Panc1 (cell line): Measurements from ENCODE around the gene AKAP6. TPM values are rescaled to one million over a fixed set of nuclear protein-coding genes. Genes with fewer than 3 reads are reported as not detected.

Source experiments
- ATAC-seq: fragments of 200-7000 bp; cut with Tn5 transposase; 2 replicates; pipeline ENCODE4 v1.9.1; 2020; ENCODE audit warnings: mild to moderate bottlenecking, moderate library complexity
- BruUV-seq: library from RNA; stranded (reverse); fragments of 400-500 nt; replicated peaks from 2 replicates; lab custom pipeline; 2021; lab: Mats Ljungman, UMichigan
- CTCF ChIA-PET: fragments of 300-600 bp; sonication (Branson Sonifier 250); formaldehyde crosslinking; loops from one replicate; lab custom pipeline; 2022; ENCODE audit warnings: antibody characterized with exemption; lab: Charles Lee
- POLR2A ChIA-PET: fragments of 300-600 bp; sonication (Branson Sonifier 250); formaldehyde crosslinking; loops from one replicate; lab custom pipeline; 2022; ENCODE audit warnings: antibody characterized with exemption; lab: Charles Lee
- DNase-seq: peaks from one replicate; pipeline ENCODE4 v3.0.0-alpha.2; 2010; ENCODE audit warnings: low read depth, low spot score
- H3K27ac ChIP-seq: 2 replicates; pipeline ENCODE4 v1.5.1; 2011; ENCODE audit warnings: mild to moderate bottlenecking, low read length, inconsistent platforms
- H3K27me3 ChIP-seq: fragments of 200-500 bp; sonication (Bioruptor generic); 2 replicates; pipeline ENCODE4 v1.6.0; 2014; ENCODE audit warnings: low read length, inconsistent platforms; ENCODE audit not compliant: control insufficient read depth, insufficient read depth
- H3K36me3 ChIP-seq: fragments of 200-500 bp; sonication (Bioruptor generic); 2 replicates; pipeline ENCODE4 v1.5.1; 2014; ENCODE audit warnings: inconsistent platforms, mild to moderate bottlenecking, low read length, moderate library complexity; ENCODE audit not compliant: control insufficient read depth, insufficient read depth
- H3K4me1 ChIP-seq: 2 replicates; pipeline ENCODE4 v1.5.1; 2011; ENCODE audit warnings: inconsistent platforms, mild to moderate bottlenecking, low read length, moderate library complexity; ENCODE audit not compliant: control insufficient read depth, insufficient read depth
- H3K4me3 ChIP-seq, 2 experiments: 2 replicates each; pipeline ENCODE4 v1.5.1; 2011 to 2012; ENCODE audit warnings: low read depth in 2 of 2, low read length in 2 of 2, mild to moderate bottlenecking in 2 of 2, inconsistent platforms in 1 of 2, moderate library complexity in 1 of 2
- H3K9me3 ChIP-seq: fragments of 200-500 bp; sonication (Bioruptor generic); 2 replicates; pipeline ENCODE4 v1.5.1; 2014; ENCODE audit warnings: low read depth, mild to moderate bottlenecking, inconsistent platforms, low read length, moderate library complexity; ENCODE audit not compliant: control insufficient read depth, insufficient read depth
- POLR2AphosphoS5 ChIP-seq: IDR thresholded peaks from 2 replicates; pipeline ENCODE4 v1.6.1; 2012; ENCODE audit warnings: mild to moderate bottlenecking, low read depth, low read length, moderate library complexity
- SIN3A ChIP-seq: IDR thresholded peaks from 2 replicates; pipeline ENCODE4 v1.6.1; 2012; ENCODE audit warnings: low read depth, mild to moderate bottlenecking, low read length, moderate library complexity, borderline replicate concordance; ENCODE audit not compliant: insufficient read depth
- TCF7L2 ChIP-seq: IDR thresholded peaks from 2 replicates; pipeline ENCODE4 v1.6.1; 2011; ENCODE audit warnings: mild to moderate bottlenecking, low read depth, low read length, inconsistent platforms
- in situ Hi-C: cut with HindIII; loops from 2 replicates; pipeline ENCODE4 v1.10.0; 2016; ENCODE audit warnings: low sequenced_read_pairs, low pct_unique_long_range_greater_than_20kb
- intact Hi-C: fragments of 100-400 bp; cut with micrococcal nuclease; formaldehyde crosslinking; loops from one replicate; pipeline ENCODE4 v1.10.0; 2022; ENCODE audit not compliant: unreplicated experiment
- total RNA-seq: library from RNA; stranded (reverse); gene quantifications from one replicate; pipeline ENCODE4 v1.2.1, GENCODE V29; 2021; ENCODE audit not compliant: unreplicated experiment
- TF ChIP-seq, protein P1 (sequence below): fragments of 450-650 bp; IDR thresholded peaks from 2 replicates; pipeline ENCODE4 v1.5.1; 2017; ENCODE audit warnings: mild to moderate bottlenecking
- TF ChIP-seq, protein P2 (sequence below), 2 experiments: IDR thresholded peaks; 2 replicates each; pipeline ENCODE4 v1.6.1; 2011 to 2012; ENCODE audit warnings: low read depth in 2 of 2, control low read depth in 1 of 2, low read length in 1 of 2, mild to moderate bottlenecking in 1 of 2, moderate library complexity in 1 of 2; ENCODE audit not compliant: insufficient read depth in 1 of 2

The AKAP6 gene
- total RNA-seq, 1 experiment from 2014 or later, result 0.82 TPM

DNA sequence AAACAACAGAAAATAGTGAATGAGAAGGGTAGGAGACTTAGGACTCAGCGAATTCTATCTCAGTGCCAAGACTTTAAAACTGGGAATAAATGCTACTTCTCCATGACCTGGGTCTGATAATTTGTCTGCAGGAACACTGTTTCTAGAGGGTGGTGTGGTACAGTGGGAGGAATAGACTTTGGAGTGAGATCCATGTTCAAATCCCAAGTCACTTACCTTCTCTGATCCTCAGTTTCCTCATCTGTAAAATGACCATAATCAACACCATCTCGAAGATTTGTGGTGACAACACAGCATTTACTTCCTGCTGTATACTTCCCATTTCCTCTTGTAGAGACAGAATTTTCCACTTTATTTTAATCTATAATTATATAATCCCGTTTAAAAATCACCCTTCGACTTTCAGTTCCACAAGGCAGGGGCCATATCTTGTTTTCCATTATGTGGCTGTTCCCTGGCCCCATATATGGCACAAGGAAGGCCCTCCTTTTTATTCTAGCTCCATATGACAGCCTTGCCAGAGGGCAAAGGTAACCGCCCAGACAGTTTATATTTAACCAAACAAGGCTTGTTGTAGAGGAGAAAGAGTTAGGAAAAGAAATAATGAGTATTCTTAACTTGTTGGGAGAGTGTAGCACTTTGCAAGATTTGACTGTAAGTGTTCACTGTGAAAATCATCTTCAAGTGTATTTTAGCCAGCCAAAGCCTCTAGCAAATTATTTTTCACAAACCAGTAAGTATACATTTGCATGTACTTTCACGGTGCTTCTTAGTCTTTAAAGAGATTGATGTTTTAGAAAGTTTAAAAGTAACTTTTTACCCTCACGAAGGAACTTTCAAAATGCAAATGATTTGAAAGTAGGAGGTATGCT, 243.1 kb downstream of the AKAP6 start:
- BruUV-seq, result no TSS peak
- intact Hi-C loops, result no loop called here
- POLR2A ChIA-PET, result no interaction called here
- DNase-seq (no peak), ATAC-seq (no peak)
- Histone ChIP-seq H3K36me3 (no peaks in the 10 kb centered on the region), H3K4me3 (no peak overlapping the region), H3K27me3 (no peaks in the 10 kb centered on the region), H3K9me3 (no peaks in the 10 kb centered on the region), H3K4me1 (no peaks in the 10 kb centered on the region), H3K27ac (no peak overlapping the region)
- TF ChIP-seq, protein P1, sequence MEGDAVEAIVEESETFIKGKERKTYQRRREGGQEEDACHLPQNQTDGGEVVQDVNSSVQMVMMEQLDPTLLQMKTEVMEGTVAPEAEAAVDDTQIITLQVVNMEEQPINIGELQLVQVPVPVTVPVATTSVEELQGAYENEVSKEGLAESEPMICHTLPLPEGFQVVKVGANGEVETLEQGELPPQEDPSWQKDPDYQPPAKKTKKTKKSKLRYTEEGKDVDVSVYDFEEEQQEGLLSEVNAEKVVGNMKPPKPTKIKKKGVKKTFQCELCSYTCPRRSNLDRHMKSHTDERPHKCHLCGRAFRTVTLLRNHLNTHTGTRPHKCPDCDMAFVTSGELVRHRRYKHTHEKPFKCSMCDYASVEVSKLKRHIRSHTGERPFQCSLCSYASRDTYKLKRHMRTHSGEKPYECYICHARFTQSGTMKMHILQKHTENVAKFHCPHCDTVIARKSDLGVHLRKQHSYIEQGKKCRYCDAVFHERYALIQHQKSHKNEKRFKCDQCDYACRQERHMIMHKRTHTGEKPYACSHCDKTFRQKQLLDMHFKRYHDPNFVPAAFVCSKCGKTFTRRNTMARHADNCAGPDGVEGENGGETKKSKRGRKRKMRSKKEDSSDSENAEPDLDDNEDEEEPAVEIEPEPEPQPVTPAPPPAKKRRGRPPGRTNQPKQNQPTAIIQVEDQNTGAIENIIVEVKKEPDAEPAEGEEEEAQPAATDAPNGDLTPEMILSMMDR, result no peak
- TF ChIP-seq TCF7L2, result no peak
- TF ChIP-seq, protein P2, sequence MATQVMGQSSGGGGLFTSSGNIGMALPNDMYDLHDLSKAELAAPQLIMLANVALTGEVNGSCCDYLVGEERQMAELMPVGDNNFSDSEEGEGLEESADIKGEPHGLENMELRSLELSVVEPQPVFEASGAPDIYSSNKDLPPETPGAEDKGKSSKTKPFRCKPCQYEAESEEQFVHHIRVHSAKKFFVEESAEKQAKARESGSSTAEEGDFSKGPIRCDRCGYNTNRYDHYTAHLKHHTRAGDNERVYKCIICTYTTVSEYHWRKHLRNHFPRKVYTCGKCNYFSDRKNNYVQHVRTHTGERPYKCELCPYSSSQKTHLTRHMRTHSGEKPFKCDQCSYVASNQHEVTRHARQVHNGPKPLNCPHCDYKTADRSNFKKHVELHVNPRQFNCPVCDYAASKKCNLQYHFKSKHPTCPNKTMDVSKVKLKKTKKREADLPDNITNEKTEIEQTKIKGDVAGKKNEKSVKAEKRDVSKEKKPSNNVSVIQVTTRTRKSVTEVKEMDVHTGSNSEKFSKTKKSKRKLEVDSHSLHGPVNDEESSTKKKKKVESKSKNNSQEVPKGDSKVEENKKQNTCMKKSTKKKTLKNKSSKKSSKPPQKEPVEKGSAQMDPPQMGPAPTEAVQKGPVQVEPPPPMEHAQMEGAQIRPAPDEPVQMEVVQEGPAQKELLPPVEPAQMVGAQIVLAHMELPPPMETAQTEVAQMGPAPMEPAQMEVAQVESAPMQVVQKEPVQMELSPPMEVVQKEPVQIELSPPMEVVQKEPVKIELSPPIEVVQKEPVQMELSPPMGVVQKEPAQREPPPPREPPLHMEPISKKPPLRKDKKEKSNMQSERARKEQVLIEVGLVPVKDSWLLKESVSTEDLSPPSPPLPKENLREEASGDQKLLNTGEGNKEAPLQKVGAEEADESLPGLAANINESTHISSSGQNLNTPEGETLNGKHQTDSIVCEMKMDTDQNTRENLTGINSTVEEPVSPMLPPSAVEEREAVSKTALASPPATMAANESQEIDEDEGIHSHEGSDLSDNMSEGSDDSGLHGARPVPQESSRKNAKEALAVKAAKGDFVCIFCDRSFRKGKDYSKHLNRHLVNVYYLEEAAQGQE (IDR thresholded peaks at IDR 0.05; ENCODE audit: insufficient read depth in 1 of 2, low read depth in 2 of 2, low read length in 1 of 2), result no peak
- no peak for TF ChIP-seq SIN3A
- no peak for TF ChIP-seq POLR2AphosphoS5
- in situ Hi-C loops, result no loop called here
- CTCF ChIA-PET, result no interaction called here

DNA sequence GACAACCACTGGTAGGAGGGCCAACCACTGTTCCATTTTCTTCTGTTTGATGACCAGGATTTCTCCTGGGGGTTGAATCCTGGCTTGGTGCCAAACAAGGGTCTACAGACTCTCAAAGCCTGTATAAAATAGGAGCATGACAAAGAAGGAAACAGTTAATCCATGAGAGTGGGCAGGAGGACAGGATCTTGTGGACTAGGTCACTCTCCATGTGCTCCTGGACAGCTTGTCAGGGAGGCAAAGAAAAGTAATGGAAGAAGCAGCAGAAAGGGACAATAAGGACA, 243.7 kb downstream of the AKAP6 start:
- ATAC-seq, result no peak
- H3K4me1 ChIP-seq, result no peaks in the 10 kb centered on the region
- no peak for DNase-seq
- intact Hi-C loops, result no loop called here
- no peaks in the 10 kb centered on the region for H3K27me3 ChIP-seq
- ChIA-PET CTCF (no interaction called here), POLR2A (no interaction called here)
- no TSS peak for BruUV-seq
- TF ChIP-seq, protein P1, result no peak
- TF ChIP-seq SIN3A (no peak), TCF7L2 (no peak), POLR2AphosphoS5 (no peak)
- TF ChIP-seq, protein P2 (IDR thresholded peaks at IDR 0.05; ENCODE audit: insufficient read depth in 1 of 2, low read depth in 2 of 2, low read length in 1 of 2), result no peak
- no peaks in the 10 kb centered on the region for H3K9me3 ChIP-seq
- in situ Hi-C loops, result no loop called here
- no peak overlapping the region for H3K4me3 ChIP-seq
- no peaks in the 10 kb centered on the region for H3K36me3 ChIP-seq
- no peak overlapping the region for H3K27ac ChIP-seq
